C4-2B (cell line): ENCODE results near the gene SHC3.

Experiments used
- ZFX ChIP-seq: fragments of 450-650 bp; IDR thresholded peaks from 2 replicates; pipeline ENCODE4 v1.6.1; 2017
- TF ChIP-seq, protein P1 (sequence below): fragments of 450-650 bp; conservative IDR thresholded peaks from 2 replicates; pipeline ENCODE4 v1.5.1; 2017; ENCODE audit warnings: mild to moderate bottlenecking

DNA sequence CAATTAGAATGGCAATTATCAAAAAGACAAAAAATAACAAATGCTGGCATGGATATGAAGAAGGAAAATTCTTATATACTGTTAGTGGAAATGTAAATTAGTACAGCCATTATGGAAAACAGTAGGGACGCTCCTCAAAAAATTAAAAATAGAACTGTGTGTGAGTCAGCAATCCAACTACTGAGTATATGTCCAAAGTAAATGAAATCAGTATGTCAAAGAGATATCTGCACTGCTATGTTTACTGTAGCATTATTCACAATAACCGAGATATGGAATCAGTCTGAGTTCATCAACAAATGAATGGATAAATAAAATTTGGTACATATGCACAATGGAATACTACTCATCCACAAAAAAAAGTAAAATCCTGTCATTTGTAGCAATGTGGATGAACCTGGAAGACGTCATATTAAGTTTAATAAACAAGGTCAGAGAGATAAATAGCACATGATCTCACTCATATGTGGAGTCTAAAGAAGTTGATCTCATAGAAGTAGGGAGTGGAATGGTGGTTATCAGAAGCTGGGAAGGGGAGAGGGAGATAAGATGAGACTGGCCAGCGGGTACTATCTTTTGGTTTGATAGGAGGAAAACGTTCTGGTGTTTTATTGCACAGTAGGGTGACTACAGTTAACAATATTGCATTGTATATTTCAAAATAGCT, 16.6 kb upstream of the SHC3 start:
- TF ChIP-seq, protein P1, sequence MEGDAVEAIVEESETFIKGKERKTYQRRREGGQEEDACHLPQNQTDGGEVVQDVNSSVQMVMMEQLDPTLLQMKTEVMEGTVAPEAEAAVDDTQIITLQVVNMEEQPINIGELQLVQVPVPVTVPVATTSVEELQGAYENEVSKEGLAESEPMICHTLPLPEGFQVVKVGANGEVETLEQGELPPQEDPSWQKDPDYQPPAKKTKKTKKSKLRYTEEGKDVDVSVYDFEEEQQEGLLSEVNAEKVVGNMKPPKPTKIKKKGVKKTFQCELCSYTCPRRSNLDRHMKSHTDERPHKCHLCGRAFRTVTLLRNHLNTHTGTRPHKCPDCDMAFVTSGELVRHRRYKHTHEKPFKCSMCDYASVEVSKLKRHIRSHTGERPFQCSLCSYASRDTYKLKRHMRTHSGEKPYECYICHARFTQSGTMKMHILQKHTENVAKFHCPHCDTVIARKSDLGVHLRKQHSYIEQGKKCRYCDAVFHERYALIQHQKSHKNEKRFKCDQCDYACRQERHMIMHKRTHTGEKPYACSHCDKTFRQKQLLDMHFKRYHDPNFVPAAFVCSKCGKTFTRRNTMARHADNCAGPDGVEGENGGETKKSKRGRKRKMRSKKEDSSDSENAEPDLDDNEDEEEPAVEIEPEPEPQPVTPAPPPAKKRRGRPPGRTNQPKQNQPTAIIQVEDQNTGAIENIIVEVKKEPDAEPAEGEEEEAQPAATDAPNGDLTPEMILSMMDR: no peak
- no peak for TF ChIP-seq ZFX
